Heart right ventricle (tissue), 16 donors: Measurements from ENCODE around the gene TAL2. TPM values are rescaled to one million over a fixed set of nuclear protein-coding genes. Genes with fewer than 3 reads are reported as not detected.

ENCODE experiments used
- ATAC-seq, 8 donors: fragments of 200-7000 bp; cut with Tn5 transposase; one replicate each; pipeline ENCODE4 v1.9.1; 2020; ENCODE audit warnings: mild to moderate bottlenecking in 8 of 8, moderate library complexity in 8 of 8, moderate number of reproducible peaks in 1 of 8
- DNase-seq, 2 donors: peaks; one replicate each; pipeline ENCODE4 v3.0.0-alpha.2; 2020
- H3K27ac ChIP-seq, 10 donors: fragments of 200-600 bp; sonication (generic) in 2 of 10; one replicate each; pipeline versions ENCODE4 v1.5.0 to v1.8.0; 2020 to 2022; ENCODE audit warnings: mild to moderate bottlenecking in 3 of 10
- H3K27me3 ChIP-seq, 7 donors: fragments of 200-600 bp; one replicate each; pipeline ENCODE4 v1.8.0; 2021 to 2022; ENCODE audit warnings: mild to moderate bottlenecking in 2 of 7
- H3K36me3 ChIP-seq, 9 donors: fragments of 200-600 bp; sonication (generic) in 1 of 9; one replicate each; pipeline versions ENCODE4 v1.5.0 to v1.8.0; 2020 to 2022; ENCODE audit warnings: mild to moderate bottlenecking in 2 of 9
- H3K4me1 ChIP-seq, 9 donors: fragments of 200-600 bp; sonication (generic) in 1 of 9; one replicate each; pipeline versions ENCODE4 v1.5.0 to v1.8.0; 2020 to 2022; ENCODE audit warnings: mild to moderate bottlenecking in 4 of 9
- H3K4me3 ChIP-seq, 10 donors: fragments of 200-600 bp; sonication (generic) in 2 of 10; one replicate each; pipeline versions ENCODE4 v1.5.0 to v1.8.0; 2020 to 2022; ENCODE audit warnings: mild to moderate bottlenecking in 7 of 10, moderate library complexity in 2 of 10
- H3K9me3 ChIP-seq, 11 donors: fragments of 200-600 bp in 10 of 11; sonication (generic) in 2 of 11; one replicate each; pipeline versions ENCODE4 v1.5.0 to v1.8.0; 2013 to 2022; ENCODE audit warnings: mild to moderate bottlenecking in 2 of 11, control low read depth in 1 of 11, moderate library complexity in 1 of 11
- WGBS, 2 donors: extraction: QIAGEN DNeasy Blood & Tissue Kit; methylation state at CpG; one replicate each; pipeline ENCODE4 v1.1.7; 2013; ENCODE audit warnings: inconsistent platforms in 1 of 2; 5-methylcytosine and 5-hydroxymethylcytosine counted together
- intact Hi-C, 10 donors: fragments of 100-400 bp; cut with DNase I; formaldehyde crosslinking; loops; one replicate each; pipeline versions ENCODE4 v1.11.1 to v1.14.2; 2022
- polyA plus RNA-seq, 2 donors: library from polyadenylated mRNA; stranded (reverse); fragments of 200-250 nt; gene quantifications; one replicate each; pipeline ENCODE4 v1.2.3, GENCODE V29; 2013
- total RNA-seq, 10 donors: library from RNA; stranded (reverse); fragmentation: NEBNext Ultra II Directional in 3 of 10; extraction: Animal tissue kit (Norgen Biotek cat#: 25700) in 3 of 10; gene quantifications; one replicate each; pipeline versions ENCODE4 v1.2.1 to v1.2.4, GENCODE V29; 2021 to 2023
- TF ChIP-seq, protein P1 (sequence below), 9 donors: fragments of 200-600 bp; sonication (generic) in 2 of 9; IDR thresholded peaks; one replicate each; pipeline versions ENCODE4 v1.5.0 to v1.8.0; 2021 to 2022; ENCODE audit warnings: antibody characterized with exemption in 9 of 9, mild to moderate bottlenecking in 5 of 9, moderate library complexity in 1 of 9
- donor health status: Arrhythmogenic right ventricular cardiomyopathy.
- donor health status: ischemic (EF 13 %, LVEDD 7.1; RV severe dilation, severe dysfunction).
- donor health status: healthy with polysubstance abuse.
- donor health status: DM: no; HTN: yes; CAD: no.
- donor health status: DM: no; HTN: no; CAD: no.
- donor health status: ischemic (EF 25% LVEDD 6.9; RV normal size, moderate dysfunction).
- donor health status: ischemic (EF 25% LVEDD 5.7; RV mildly dilated, moderate dysfunction).
- donor health status: healthy.
- donor health status: DM: yes; HTN: yes; CAD: no.
- donor health status: Ischemic cardiomyopathy.
- donor health status: ischemic (EF 35%, LVEDD 5.7; RV mildly dilated, moderate dysfunction).
- donor health status: nonischemic (EF 11% LVEDD 7.7; RV severe dilation, severe dysfunction).
- donor health status: DM: yes; HTN: yes; CAD: no.
- donor health status: PGD.
- donor health status: ischemic (EF 29% LVEDD 5.4; RV normal size, mild dysfunction).
- donor health status: nonischemic (EF 23%, LVEDD 6.1; RV moderate dilation, normal function).

The TAL2 gene
- total and polyA plus RNA-seq, 12 donors: 0.09 TPM; not detected in 11

DNA sequence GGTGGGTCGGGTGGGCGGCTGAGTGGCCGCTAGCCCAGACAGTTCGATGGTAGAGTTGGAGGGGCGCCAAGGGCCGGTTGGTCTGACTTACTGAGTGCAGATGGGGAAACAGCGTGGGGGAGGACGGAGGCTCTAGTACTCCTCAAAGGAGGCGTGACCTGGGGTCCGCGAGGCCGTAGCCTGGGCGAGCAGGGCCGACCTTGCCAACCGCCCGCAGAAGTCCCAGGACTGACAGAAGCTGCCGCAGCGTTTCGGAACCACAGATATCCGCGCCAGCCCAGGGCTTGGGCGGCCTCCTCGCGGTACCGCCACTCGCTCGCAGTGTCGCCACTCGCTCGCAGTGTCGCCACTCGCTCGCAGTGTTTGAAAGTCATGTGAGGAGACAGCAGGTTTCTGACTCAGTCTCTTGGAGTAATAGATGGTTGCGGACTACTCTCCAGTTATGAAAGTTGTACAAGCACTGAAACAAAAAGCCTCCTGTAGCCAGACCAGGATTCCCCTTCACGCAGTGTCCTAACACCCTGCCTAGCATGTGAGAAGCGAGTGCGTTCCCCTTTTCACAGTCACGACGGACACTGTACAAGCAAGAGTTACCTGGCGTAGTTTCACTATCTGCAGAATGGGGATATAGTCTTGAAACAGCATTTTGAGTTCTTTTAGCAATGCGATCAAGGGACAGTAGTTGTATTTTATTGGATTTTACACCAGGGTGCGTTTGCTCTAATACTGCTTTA lies 32.8 kb downstream of the TAL2 start:
- intact Hi-C loops: loop anchor here in 2 of 10 donors (5.0 to 10.0 kb wide), 2 partner anchors 250 to 1203 kb away; partner anchors contain the start of gene FSD1L (in 1 of the 2)
- Histone ChIP-seq H3K9me3 (no peaks in the 10 kb centered on the region), H3K4me3 (peak overlapping the region; percentile 66 to 97 (median 82)), H3K36me3 (no peaks in the 10 kb centered on the region), H3K27ac (peak overlapping the region; percentile 37 to 88 (median 80)), H3K4me1 (peaks cover 0 to 47% (median 29%) of the 10 kb centered on the region in 9 donors), H3K27me3 (peaks cover 0 to 37% (median 25%) of the 10 kb centered on the region in 7 donors)
- DNase-seq: peak; percentile 53 to 62
- 1 to 2% methylated on average over 42 of the region's 42 CpGs for WGBS, 2 donors
- TF ChIP-seq, protein P1, sequence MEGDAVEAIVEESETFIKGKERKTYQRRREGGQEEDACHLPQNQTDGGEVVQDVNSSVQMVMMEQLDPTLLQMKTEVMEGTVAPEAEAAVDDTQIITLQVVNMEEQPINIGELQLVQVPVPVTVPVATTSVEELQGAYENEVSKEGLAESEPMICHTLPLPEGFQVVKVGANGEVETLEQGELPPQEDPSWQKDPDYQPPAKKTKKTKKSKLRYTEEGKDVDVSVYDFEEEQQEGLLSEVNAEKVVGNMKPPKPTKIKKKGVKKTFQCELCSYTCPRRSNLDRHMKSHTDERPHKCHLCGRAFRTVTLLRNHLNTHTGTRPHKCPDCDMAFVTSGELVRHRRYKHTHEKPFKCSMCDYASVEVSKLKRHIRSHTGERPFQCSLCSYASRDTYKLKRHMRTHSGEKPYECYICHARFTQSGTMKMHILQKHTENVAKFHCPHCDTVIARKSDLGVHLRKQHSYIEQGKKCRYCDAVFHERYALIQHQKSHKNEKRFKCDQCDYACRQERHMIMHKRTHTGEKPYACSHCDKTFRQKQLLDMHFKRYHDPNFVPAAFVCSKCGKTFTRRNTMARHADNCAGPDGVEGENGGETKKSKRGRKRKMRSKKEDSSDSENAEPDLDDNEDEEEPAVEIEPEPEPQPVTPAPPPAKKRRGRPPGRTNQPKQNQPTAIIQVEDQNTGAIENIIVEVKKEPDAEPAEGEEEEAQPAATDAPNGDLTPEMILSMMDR (IDR thresholded peaks at IDR 0.05): peak in 1 of 9 donors; percentile 7
- ATAC-seq: peak; percentile 64 to 86 (median 82)

DNA sequence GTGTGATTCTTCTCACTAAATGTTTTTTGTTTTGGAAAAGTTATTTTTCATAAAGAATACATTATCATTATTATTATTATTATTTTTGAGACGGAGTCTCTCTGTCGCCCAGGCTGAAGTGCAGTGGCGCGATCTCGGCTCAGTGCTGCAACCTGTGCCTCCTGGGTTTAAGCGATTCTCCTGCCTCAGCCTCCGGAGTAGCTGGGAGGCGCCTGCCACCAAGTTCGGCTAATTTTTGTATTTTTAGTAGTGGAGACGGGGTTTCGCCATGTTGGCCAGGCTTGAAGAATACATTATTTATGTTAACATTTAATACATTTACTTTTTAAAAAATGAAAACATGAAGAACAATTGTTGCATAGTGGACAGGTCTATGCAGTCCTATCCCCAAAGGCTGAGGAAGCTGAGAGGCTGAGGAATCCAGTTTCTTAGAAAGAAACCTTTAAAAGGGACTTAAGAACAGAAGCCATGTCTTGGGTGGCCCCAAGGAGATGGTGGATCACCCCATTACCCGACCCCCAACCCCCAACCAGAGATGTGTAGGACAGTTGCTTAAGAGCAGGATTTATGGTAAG lies 34.0 kb downstream of the TAL2 start:
- Histone ChIP-seq H3K4me1 (peaks cover 0 to 58% (median 30%) of the 10 kb centered on the region in 9 donors), H3K27me3 (peaks cover 0 to 25% (median 20%) of the 10 kb centered on the region in 7 donors), H3K36me3 (no peaks in the 10 kb centered on the region), H3K9me3 (no peaks in the 10 kb centered on the region), H3K4me3 (peak overlapping the region in 2 of 10 donors; percentile 83 to 97), H3K27ac (no peak overlapping the region)
- WGBS, 2 donors: 97 to 98% methylated on average over 12 of the region's 12 CpGs
- intact Hi-C loops: loop anchor here in 1 of 10 donors (10.0 kb wide), 1 partner anchor 252 kb away; the partner anchor contains the start of gene FSD1L
- TF ChIP-seq, protein P1 (IDR thresholded peaks at IDR 0.05): no peak
- DNase-seq (no peak), ATAC-seq (no peak)

DNA sequence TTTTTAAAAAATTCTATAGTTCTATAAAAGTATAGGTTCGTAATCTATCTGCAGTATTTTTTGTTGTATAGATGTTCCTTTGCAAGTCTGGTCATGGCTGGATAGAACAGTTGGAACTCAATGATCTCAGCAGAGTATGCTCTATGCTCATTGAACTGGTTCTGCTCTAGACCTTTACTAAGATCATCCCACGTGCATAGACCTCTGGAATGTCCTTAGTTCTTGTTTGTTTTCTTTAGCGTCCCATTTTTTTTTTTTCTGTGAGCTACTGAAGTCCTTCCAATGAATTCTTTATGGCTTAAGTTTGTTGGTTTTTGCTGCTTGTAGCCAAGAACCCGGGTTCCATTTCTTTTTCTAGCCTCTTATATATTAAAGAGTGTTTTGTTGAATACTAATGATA lies 35.6 kb downstream of the TAL2 start:
- H3K4me3 ChIP-seq: no peak overlapping the region
- WGBS, 2 donors: 72 to 73% methylated on average over 4 of the region's 4 CpGs
- H3K9me3 ChIP-seq: no peaks in the 10 kb centered on the region
- no peak for DNase-seq
- peaks cover 0 to 9% (median 7%) of the 10 kb centered on the region in 7 donors for H3K27me3 ChIP-seq
- intact Hi-C loops: loop anchor here in 1 of 10 donors (10.0 kb wide), 1 partner anchor 253 kb away; the partner anchor contains the start of gene FSD1L
- H3K36me3 ChIP-seq: no peaks in the 10 kb centered on the region
- ATAC-seq: no peak
- H3K4me1 ChIP-seq: peaks cover 0 to 67% (median 30%) of the 10 kb centered on the region in 9 donors
- no peak overlapping the region for H3K27ac ChIP-seq
- TF ChIP-seq, protein P1 (IDR thresholded peaks at IDR 0.05): no peak

DNA sequence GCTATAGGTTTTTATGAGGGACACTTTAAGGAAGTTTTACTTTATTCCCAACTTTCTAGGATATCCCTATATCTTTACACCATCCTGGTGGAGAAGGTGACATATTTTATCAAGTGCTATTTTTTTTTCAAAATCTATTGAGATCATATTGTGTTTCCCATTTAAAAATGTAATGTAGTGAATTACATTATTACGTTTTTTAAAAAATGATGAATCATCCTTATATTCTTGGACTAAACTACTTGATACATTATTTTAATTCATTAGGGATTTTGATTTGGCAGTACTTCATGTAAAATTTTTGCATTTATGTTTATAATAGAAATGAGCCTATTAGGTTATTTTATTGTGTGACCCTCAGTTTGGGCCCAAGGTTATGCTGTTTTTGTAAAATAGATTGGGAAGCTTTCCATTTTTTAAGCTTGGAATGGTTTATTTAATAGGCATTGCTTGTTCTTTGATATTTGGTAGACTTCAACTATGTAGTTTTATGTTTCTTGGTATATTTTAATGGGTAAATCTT lies 36.2 kb downstream of the TAL2 start:
- peaks cover 0 to 62% (median 27%) of the 10 kb centered on the region in 9 donors for H3K4me1 ChIP-seq
- H3K27me3 ChIP-seq: peaks cover 0 to 4% (median 3%) of the 10 kb centered on the region in 7 donors
- H3K4me3 ChIP-seq: no peak overlapping the region
- no peaks in the 10 kb centered on the region for H3K36me3 ChIP-seq
- no peak overlapping the region for H3K27ac ChIP-seq
- ATAC-seq (no peak), DNase-seq (no peak)
- TF ChIP-seq, protein P1 (IDR thresholded peaks at IDR 0.05): no peak
- WGBS, 2 donors: 80 to 81% methylated on average over 1 of the region's 1 CpG
- intact Hi-C loops: loop anchor here in 1 of 10 donors (10.0 kb wide), 1 partner anchor 254 kb away; the partner anchor contains the start of gene FSD1L
- peaks cover 0 to 4% (median 0%) of the 10 kb centered on the region in 11 donors for H3K9me3 ChIP-seq
